ENCODE measurements around the gene TJP3.
A peak's percentile ranks its signal among the peaks of the same experiment; 100 is the strongest.
"Not testable (repeated sequence)": the region's sequence is repeated elsewhere in the genome, so short reads cannot be mapped to it uniquely, and the experiment has no call there.

TJP3 gene

DNA sequence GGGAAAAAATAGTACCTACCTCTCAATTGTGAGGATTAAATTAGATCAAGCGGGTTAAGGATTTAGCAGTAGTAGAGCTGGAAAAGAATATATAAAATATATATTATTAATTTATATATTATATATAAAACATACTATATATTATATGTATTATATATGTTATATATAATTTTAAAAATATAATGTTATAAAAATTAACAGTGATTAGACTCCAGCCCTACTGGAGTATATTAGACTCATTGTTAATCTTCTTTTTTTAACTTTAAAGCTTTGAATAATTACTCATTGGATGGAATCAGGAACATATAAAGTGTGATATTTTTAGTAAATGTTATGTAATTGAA lies 53.9 kb downstream of the TJP3 start:
- Histone ChIP-seq H3K36me3 (ENCODE audit: control insufficient read depth, insufficient read depth, low read length) (peaks cover 18% of the 10 kb centered on the region), H3K4me3 (replicated peaks; ENCODE audit: low read depth, low read length) (no peak overlapping the region), H3K27me3 (replicated peaks; ENCODE audit: control insufficient read depth, insufficient read depth, low read length) (no peaks in the 10 kb centered on the region)
- TF ChIP-seq, protein P1, sequence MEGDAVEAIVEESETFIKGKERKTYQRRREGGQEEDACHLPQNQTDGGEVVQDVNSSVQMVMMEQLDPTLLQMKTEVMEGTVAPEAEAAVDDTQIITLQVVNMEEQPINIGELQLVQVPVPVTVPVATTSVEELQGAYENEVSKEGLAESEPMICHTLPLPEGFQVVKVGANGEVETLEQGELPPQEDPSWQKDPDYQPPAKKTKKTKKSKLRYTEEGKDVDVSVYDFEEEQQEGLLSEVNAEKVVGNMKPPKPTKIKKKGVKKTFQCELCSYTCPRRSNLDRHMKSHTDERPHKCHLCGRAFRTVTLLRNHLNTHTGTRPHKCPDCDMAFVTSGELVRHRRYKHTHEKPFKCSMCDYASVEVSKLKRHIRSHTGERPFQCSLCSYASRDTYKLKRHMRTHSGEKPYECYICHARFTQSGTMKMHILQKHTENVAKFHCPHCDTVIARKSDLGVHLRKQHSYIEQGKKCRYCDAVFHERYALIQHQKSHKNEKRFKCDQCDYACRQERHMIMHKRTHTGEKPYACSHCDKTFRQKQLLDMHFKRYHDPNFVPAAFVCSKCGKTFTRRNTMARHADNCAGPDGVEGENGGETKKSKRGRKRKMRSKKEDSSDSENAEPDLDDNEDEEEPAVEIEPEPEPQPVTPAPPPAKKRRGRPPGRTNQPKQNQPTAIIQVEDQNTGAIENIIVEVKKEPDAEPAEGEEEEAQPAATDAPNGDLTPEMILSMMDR (IDR thresholded peaks at IDR 0.05; ENCODE audit: insufficient read depth, low read length, poor library complexity, severe bottlenecking), result no peak
- no peak for DNase-seq (ENCODE audit: extremely low read depth, insufficient read length)

DNA sequence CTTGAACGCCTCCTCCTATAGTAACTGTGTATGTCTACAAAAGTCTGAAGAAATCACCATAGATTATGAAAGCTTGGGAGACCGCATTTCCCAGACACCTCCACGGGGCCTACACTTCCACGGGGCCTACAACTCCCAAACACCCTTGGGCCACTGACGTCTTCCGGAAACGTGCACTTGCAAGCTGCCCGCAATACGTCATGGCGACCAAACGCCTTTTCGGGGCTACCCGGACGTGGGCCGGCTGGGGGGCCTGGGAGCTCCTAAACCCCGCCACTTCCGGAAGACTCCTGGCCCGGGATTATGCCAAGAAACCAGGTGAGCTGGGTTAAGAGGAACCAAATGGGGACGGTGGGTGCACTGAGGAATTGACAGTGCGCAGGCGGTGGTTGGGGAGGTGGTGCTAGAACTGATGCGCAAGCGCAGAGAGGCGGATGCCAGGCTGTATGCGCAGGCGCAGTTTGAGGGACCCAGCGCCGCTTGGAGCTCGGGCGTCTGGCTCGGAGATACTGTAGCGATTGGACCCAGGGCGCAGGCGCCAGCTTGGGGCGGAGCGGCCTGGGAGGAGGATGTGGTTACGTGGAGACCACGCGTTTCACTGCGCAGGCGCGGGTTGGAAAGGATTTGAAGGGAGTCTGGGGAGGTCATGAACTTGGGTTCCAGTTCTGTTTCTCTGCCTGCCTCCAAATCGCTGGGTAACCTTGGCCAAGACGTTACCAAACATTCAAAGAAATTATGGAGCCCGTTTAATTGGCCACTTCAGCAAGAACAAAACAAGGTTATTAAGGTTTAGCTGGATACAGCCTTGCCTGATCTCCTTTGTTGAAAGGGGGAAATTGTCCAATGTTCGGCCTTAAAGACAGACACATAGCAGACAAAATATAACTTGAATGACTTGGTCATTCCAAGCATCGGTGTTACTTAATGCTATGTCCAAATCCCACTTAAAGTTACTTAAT lies 54.6 kb downstream of the TJP3 start, which contains the start of gene MRPL54:
MRPL54 (plus strand) TSS at position 182 of the 959 bp plus-strand sequence; CDS start at position 201, 19 bp downstream.
- DNase-seq (ENCODE audit: extremely low read depth, insufficient read length), result peak; percentile 99
- Histone ChIP-seq H3K36me3 (ENCODE audit: control insufficient read depth, insufficient read depth, low read length) (peaks cover 22% of the 10 kb centered on the region), H3K4me3 (replicated peaks; ENCODE audit: low read depth, low read length) (peak within 1 kb of the TSS; percentile 76), H3K27me3 (replicated peaks; ENCODE audit: control insufficient read depth, insufficient read depth, low read length) (no peaks in the 10 kb centered on the region)
- TF ChIP-seq, protein P1 (IDR thresholded peaks at IDR 0.05; ENCODE audit: insufficient read depth, low read length, poor library complexity, severe bottlenecking), result no peak

DNA sequence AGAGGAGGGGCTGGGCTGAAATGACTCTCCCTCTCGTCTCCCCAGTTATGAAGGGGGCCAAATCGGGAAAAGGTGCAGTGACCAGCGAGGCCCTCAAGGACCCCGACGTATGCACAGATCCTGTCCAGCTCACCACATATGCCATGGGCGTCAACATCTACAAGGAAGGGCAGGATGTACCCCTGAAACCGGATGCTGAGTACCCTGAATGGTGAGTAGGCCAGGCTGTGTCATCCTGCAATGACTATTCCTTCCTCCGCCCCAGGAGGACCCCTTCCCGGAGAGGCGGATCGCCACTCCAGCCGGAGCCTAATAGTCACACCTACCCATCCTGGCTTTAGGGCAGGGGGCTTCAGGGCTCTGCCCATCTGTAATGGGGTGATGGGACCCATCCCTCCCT lies 56.9 kb downstream of the TJP3 start:
- TF ChIP-seq, protein P1 (IDR thresholded peaks at IDR 0.05; ENCODE audit: insufficient read depth, low read length, poor library complexity, severe bottlenecking), result no peak
- no peaks in the 10 kb centered on the region for H3K27me3 ChIP-seq (replicated peaks; ENCODE audit: control insufficient read depth, insufficient read depth, low read length)
- no peak overlapping the region for H3K4me3 ChIP-seq (replicated peaks; ENCODE audit: low read depth, low read length)
- no peak for DNase-seq (ENCODE audit: extremely low read depth, insufficient read length)
- peaks cover 18% of the 10 kb centered on the region for H3K36me3 ChIP-seq (ENCODE audit: control insufficient read depth, insufficient read depth, low read length)

DNA sequence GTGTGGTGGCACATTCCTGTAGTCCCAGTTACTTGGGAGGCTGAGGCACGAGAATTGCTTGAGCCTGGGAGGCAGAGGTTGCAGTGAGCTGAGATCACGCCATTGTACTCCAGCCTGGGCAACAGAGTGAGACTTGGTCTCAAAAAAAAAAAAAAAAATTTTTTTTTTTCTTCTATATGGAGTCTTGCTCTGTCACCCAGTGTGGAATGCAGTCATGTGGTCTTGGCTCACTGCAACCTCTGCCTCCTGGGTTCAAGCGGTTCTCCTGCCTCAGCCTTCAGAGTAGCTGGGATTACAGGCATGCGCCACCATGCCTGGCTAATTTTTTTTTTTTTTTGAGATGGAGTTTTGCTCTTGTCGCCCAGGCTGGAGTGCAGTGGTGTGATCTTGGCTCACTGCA lies 57.6 kb downstream of the TJP3 start:
- not testable (repeated sequence) for H3K27me3 ChIP-seq (replicated peaks; ENCODE audit: control insufficient read depth, insufficient read depth, low read length); H3K4me3 ChIP-seq (replicated peaks; ENCODE audit: low read depth, low read length); DNase-seq (ENCODE audit: extremely low read depth, insufficient read length)
- peaks cover 18% of the 10 kb centered on the region for H3K36me3 ChIP-seq (ENCODE audit: control insufficient read depth, insufficient read depth, low read length)

DNA sequence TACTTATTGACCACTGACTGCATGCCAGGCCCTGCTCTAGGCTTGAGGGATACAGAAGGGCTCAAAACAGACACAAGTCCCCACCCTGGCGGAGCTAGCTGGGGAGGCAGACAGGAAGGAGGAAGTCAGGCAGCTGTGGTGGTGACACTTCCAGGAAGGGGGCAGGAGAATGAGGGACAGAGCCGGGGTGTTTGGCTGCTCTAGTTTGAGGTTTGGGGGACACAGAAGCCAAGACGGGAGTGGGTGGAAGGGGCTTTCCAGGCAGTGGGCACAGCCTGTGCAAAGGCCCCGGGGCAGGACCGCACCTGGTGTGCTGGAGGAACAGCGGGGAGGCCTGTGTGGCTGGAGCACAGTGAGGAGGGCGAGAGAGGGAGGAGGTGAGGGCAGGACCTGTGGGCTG lies 58.3 kb downstream of the TJP3 start:
- H3K27me3 ChIP-seq (replicated peaks; ENCODE audit: control insufficient read depth, insufficient read depth, low read length), result no peaks in the 10 kb centered on the region
- no peak overlapping the region for H3K4me3 ChIP-seq (replicated peaks; ENCODE audit: low read depth, low read length)
- TF ChIP-seq, protein P1 (IDR thresholded peaks at IDR 0.05; ENCODE audit: insufficient read depth, low read length, poor library complexity, severe bottlenecking), result no peak
- H3K36me3 ChIP-seq (ENCODE audit: control insufficient read depth, insufficient read depth, low read length), result peaks cover 18% of the 10 kb centered on the region
- DNase-seq (ENCODE audit: extremely low read depth, insufficient read length), result no peak

DNA sequence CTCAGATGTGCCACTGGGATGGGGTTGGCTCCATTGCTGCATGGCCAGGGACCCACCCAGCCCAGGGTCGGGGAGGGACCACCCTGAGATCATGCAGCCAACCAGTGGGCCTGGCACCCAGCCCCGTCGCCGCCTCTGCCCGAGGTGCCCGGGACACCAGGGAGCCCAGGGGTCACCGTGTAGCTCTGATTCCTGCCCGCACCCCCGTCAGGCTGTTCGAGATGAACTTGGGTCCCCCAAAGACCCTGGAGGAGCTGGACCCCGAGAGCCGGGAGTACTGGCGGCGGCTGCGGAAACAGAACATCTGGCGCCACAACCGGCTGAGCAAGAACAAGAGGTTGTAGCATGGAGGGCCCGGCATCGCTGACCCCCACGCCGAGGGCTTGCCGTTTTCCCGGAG lies 58.9 kb downstream of the TJP3 start:
- no peak overlapping the region for H3K4me3 ChIP-seq (replicated peaks; ENCODE audit: low read depth, low read length)
- H3K27me3 ChIP-seq (replicated peaks; ENCODE audit: control insufficient read depth, insufficient read depth, low read length), result no peaks in the 10 kb centered on the region
- no peak for DNase-seq (ENCODE audit: extremely low read depth, insufficient read length)
- peaks cover 18% of the 10 kb centered on the region for H3K36me3 ChIP-seq (ENCODE audit: control insufficient read depth, insufficient read depth, low read length)
- TF ChIP-seq, protein P1 (IDR thresholded peaks at IDR 0.05; ENCODE audit: insufficient read depth, low read length, poor library complexity, severe bottlenecking), result no peak
